Liver (tissue), 3 donors: ENCODE data around the gene UTP25.

Source experiments
- EGR1 ChIP-seq, 2 donors: IDR thresholded peaks; 2 replicates each; pipeline ENCODE4 v1.6.1; 2016 to 2018; ENCODE audit warnings: antibody characterized with exemption in 2 of 2, low read depth in 2 of 2
- GABPA ChIP-seq, 2 donors: IDR thresholded peaks in 1 of 2; conservative IDR thresholded peaks in 1 of 2; 2 replicates each; pipeline ENCODE4 v1.6.1; 2016; ENCODE audit warnings: antibody characterized with exemption in 2 of 2, mild to moderate bottlenecking in 1 of 2, moderate library complexity in 1 of 2
- HNF4A ChIP-seq, 2 donors: conservative IDR thresholded peaks; 2 replicates each; pipeline ENCODE4 v1.6.1; 2016; ENCODE audit warnings: antibody characterized with exemption in 2 of 2, mild to moderate bottlenecking in 2 of 2
- HNF4G ChIP-seq: IDR thresholded peaks from 2 replicates; pipeline ENCODE4 v1.6.1; 2016; ENCODE audit warnings: antibody characterized with exemption
- JUND ChIP-seq, 2 donors: IDR thresholded peaks; 2 replicates each; pipeline ENCODE4 v1.6.1; 2016; ENCODE audit warnings: antibody characterized with exemption in 2 of 2
- RAD21 ChIP-seq, 2 donors: IDR thresholded peaks; 2 replicates each; pipeline ENCODE4 v1.6.1; 2016; ENCODE audit warnings: antibody characterized with exemption in 2 of 2, mild to moderate bottlenecking in 2 of 2
- SP1 ChIP-seq: IDR thresholded peaks from 2 replicates; pipeline ENCODE4 v1.6.1; 2018; ENCODE audit warnings: antibody characterized with exemption, mild to moderate bottlenecking
- TAF1 ChIP-seq: conservative IDR thresholded peaks from 2 replicates; pipeline ENCODE4 v1.6.1; 2016; ENCODE audit warnings: antibody characterized with exemption, mild to moderate bottlenecking
- YY1 ChIP-seq: IDR thresholded peaks from 2 replicates; pipeline ENCODE4 v1.6.1; 2016; ENCODE audit warnings: antibody characterized with exemption, mild to moderate bottlenecking
- ZBTB33 ChIP-seq: IDR thresholded peaks from 2 replicates; pipeline ENCODE4 v1.6.1; 2016; ENCODE audit warnings: antibody characterized with exemption
- TF ChIP-seq, protein P1 (sequence below): fragments of 150-350 bp; IDR thresholded peaks from 2 replicates; pipeline ENCODE4 v1.5.1; 2017; ENCODE audit warnings: improper control_type of control experiment, low read depth, low read length; ENCODE audit not compliant: missing input control
- TF ChIP-seq, protein P2 (sequence below): IDR thresholded peaks from 2 replicates; pipeline ENCODE4 v1.6.1; 2016; ENCODE audit warnings: antibody characterized with exemption, mild to moderate bottlenecking
- TF ChIP-seq, protein P3 (sequence below): IDR thresholded peaks from 2 replicates; pipeline ENCODE4 v1.6.1; 2016; ENCODE audit warnings: antibody characterized with exemption
- donor health status: healthy.
- donor health status: healthy.

GRCh38 chr1:209900734-209901133, 73.0 kb downstream of the UTP25 start:
- TF ChIP-seq, protein P1, sequence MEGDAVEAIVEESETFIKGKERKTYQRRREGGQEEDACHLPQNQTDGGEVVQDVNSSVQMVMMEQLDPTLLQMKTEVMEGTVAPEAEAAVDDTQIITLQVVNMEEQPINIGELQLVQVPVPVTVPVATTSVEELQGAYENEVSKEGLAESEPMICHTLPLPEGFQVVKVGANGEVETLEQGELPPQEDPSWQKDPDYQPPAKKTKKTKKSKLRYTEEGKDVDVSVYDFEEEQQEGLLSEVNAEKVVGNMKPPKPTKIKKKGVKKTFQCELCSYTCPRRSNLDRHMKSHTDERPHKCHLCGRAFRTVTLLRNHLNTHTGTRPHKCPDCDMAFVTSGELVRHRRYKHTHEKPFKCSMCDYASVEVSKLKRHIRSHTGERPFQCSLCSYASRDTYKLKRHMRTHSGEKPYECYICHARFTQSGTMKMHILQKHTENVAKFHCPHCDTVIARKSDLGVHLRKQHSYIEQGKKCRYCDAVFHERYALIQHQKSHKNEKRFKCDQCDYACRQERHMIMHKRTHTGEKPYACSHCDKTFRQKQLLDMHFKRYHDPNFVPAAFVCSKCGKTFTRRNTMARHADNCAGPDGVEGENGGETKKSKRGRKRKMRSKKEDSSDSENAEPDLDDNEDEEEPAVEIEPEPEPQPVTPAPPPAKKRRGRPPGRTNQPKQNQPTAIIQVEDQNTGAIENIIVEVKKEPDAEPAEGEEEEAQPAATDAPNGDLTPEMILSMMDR: no peak
- TF ChIP-seq, protein P2, sequence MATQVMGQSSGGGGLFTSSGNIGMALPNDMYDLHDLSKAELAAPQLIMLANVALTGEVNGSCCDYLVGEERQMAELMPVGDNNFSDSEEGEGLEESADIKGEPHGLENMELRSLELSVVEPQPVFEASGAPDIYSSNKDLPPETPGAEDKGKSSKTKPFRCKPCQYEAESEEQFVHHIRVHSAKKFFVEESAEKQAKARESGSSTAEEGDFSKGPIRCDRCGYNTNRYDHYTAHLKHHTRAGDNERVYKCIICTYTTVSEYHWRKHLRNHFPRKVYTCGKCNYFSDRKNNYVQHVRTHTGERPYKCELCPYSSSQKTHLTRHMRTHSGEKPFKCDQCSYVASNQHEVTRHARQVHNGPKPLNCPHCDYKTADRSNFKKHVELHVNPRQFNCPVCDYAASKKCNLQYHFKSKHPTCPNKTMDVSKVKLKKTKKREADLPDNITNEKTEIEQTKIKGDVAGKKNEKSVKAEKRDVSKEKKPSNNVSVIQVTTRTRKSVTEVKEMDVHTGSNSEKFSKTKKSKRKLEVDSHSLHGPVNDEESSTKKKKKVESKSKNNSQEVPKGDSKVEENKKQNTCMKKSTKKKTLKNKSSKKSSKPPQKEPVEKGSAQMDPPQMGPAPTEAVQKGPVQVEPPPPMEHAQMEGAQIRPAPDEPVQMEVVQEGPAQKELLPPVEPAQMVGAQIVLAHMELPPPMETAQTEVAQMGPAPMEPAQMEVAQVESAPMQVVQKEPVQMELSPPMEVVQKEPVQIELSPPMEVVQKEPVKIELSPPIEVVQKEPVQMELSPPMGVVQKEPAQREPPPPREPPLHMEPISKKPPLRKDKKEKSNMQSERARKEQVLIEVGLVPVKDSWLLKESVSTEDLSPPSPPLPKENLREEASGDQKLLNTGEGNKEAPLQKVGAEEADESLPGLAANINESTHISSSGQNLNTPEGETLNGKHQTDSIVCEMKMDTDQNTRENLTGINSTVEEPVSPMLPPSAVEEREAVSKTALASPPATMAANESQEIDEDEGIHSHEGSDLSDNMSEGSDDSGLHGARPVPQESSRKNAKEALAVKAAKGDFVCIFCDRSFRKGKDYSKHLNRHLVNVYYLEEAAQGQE: no peak
- no peak for TF ChIP-seq TAF1
- no peak for TF ChIP-seq HNF4A (conservative IDR thresholded peaks at IDR 0.05)
- TF ChIP-seq EGR1 (IDR thresholded peaks at IDR 0.05; ENCODE audit: low read depth in 2 of 2): no peak
- TF ChIP-seq YY1: no peak
- no peak for TF ChIP-seq RAD21 (IDR thresholded peaks at IDR 0.05)
- no peak for TF ChIP-seq GABPA (IDR thresholded peaks at IDR 0.05 in 1 of 2, conservative IDR thresholded peaks at IDR 0.05 in 1 of 2)
- no peak for TF ChIP-seq JUND (IDR thresholded peaks at IDR 0.05)
- TF ChIP-seq SP1: no peak
- TF ChIP-seq, protein P3, sequence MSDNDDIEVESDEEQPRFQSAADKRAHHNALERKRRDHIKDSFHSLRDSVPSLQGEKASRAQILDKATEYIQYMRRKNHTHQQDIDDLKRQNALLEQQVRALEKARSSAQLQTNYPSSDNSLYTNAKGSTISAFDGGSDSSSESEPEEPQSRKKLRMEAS: no peak
- TF ChIP-seq ZBTB33: no peak
- no peak for TF ChIP-seq HNF4G
